OCI-LY7 (cell line): ENCODE measurements around the gene SLC4A1. TPM values are rescaled to one million over a fixed set of nuclear protein-coding genes. Genes with fewer than 3 reads are reported as not detected.

Experiments
- BruUV-seq: library from RNA; stranded (reverse); fragments of 400-500 nt; replicated peaks from 2 replicates; lab custom pipeline; 2021; lab: Mats Ljungman, UMichigan
- CTCF ChIA-PET: fragments of 300-600 bp; sonication (Branson Sonifier 250); formaldehyde crosslinking; loops from one replicate; lab custom pipeline; 2022; ENCODE audit warnings: antibody characterized with exemption; ENCODE audit not compliant: unreplicated experiment; lab: Charles Lee
- POLR2A ChIA-PET: fragments of 300-600 bp; sonication (Branson Sonifier 250); formaldehyde crosslinking; loops from one replicate; lab custom pipeline; 2022; ENCODE audit warnings: antibody characterized with exemption; lab: Charles Lee
- DNase-seq: peaks from one replicate; pipeline ENCODE4 v3.0.0-alpha.2; 2015; ENCODE audit warnings: low spot score
- H2AFZ ChIP-seq: fragments of 200-600 bp; sonication (generic), shearing (Covaris generic); 2 replicates; pipeline ENCODE4 v1.6.1; 2014; ENCODE audit warnings: mild to moderate bottlenecking, antibody characterized with exemption, low read length, moderate library complexity
- H3K27ac ChIP-seq: fragments of 200-600 bp; sonication (generic); 2 replicates; pipeline ENCODE4 v1.5.1; 2014; ENCODE audit warnings: mixed run types, low read depth, mild to moderate bottlenecking, moderate library complexity, low read length, inconsistent platforms; ENCODE audit not compliant: poor library complexity, severe bottlenecking
- H3K36me3 ChIP-seq: fragments of 200-600 bp; sonication (generic); 2 replicates; pipeline ENCODE4 v1.6.1; 2014; ENCODE audit warnings: mild to moderate bottlenecking, antibody characterized with exemption, low read length, moderate library complexity, mixed read lengths; ENCODE audit not compliant: insufficient read depth
- H3K4me1 ChIP-seq: fragments of 200-600 bp; sonication (generic); 2 replicates; pipeline ENCODE4 v1.5.1; 2014; ENCODE audit warnings: mild to moderate bottlenecking, low read length; ENCODE audit not compliant: insufficient read depth, poor library complexity, severe bottlenecking
- H3K4me2 ChIP-seq: fragments of 200-600 bp; sonication (generic); 2 replicates; pipeline ENCODE4 v1.6.1; 2014; ENCODE audit warnings: mild to moderate bottlenecking, low read length
- H3K4me3 ChIP-seq: fragments of 200-600 bp; sonication (generic); 2 replicates; pipeline ENCODE4 v1.5.1; 2014; ENCODE audit warnings: mild to moderate bottlenecking, low read depth, low read length; ENCODE audit not compliant: poor library complexity, severe bottlenecking
- H3K79me2 ChIP-seq: fragments of 200-600 bp; sonication (generic); 2 replicates; pipeline ENCODE4 v1.6.1; 2016; ENCODE audit warnings: low read depth, mild to moderate bottlenecking, low read length, moderate library complexity, mixed read lengths; ENCODE audit not compliant: insufficient read depth
- H3K9me2 ChIP-seq: fragments of 200-600 bp; sonication (generic); 2 replicates; pipeline ENCODE4 v1.6.1; 2016; ENCODE audit warnings: mild to moderate bottlenecking, low read length, mixed read lengths; ENCODE audit not compliant: insufficient read depth
- H3K9me3 ChIP-seq: fragments of 200-600 bp; sonication (generic); 2 replicates; pipeline ENCODE4 v1.6.1; 2014; ENCODE audit warnings: mild to moderate bottlenecking, mixed run types, low read length, mixed read lengths
- H4K20me1 ChIP-seq: fragments of 200-600 bp; sonication (generic); 2 replicates; pipeline ENCODE4 v1.6.1; 2014; ENCODE audit warnings: mild to moderate bottlenecking, antibody characterized with exemption, low read length, moderate library complexity, mixed read lengths; ENCODE audit not compliant: insufficient read depth
- CTCF ChIP-seq: fragments of 200-600 bp; sonication (generic); conservative IDR thresholded peaks from 2 replicates; pipeline ENCODE4 v1.5.1; 2014; ENCODE audit warnings: mild to moderate bottlenecking, antibody characterized with exemption, low read length, moderate library complexity, mixed read lengths
- EZH2phosphoT487 ChIP-seq: fragments of 200-600 bp; sonication (generic); IDR thresholded peaks from 2 replicates; pipeline ENCODE4 v1.6.1; 2018; ENCODE audit warnings: low read depth, borderline replicate concordance, mild to moderate bottlenecking, mixed run types, antibody characterized with exemption, low read length, moderate library complexity, mixed read lengths
- intact Hi-C: fragments of 100-400 bp; cut with micrococcal nuclease; formaldehyde crosslinking; loops from one replicate; pipeline ENCODE4 v1.10.0; 2022; ENCODE audit not compliant: unreplicated experiment
- total RNA-seq, 2 experiments: library from RNA; depleted of rRNA in 1 of 2; stranded (reverse); fragments of >200 nt in 1 of 2; shearing (Covaris generic) in 1 of 2; gene quantifications; 2 replicates each; pipeline ENCODE4 v1.2.3, GENCODE V29; 2014 to 2022

SLC4A1 gene
- total RNA-seq, 2 experiments from 2014 or later, result not detected

DNA sequence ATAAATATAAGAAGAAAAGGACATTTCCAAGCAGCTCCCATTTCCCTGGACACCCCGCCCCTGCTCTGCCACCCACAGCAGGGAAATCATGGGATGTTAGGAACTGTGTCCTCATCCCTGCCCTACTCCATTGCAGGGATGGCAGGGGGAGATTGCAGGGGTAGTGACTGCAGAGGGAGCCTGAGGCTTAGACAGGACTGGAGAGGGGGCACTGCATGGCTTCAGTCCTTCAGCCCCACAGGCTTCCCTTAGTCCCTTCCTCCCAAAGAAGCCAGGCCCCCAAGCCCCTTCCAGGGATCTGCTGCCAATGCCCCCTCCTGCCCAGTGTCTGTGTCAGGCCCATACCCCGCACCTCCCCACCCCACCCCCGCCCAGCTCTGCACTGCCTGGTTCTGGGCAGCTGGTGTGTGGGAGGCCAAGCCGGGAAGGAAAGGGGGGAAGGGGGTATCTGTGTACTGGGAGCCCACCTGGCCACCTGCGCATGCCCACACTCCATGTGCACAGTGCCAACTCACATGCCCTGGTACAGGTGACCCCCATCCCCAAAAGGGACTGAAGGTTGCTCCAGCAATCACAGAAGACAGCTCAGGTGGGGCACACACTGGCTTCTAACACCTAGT, 43.7 kb upstream of the SLC4A1 start:
- H3K4me3 ChIP-seq, result no peak overlapping the region
- H3K4me2 ChIP-seq, result no peak overlapping the region
- no TSS peak for BruUV-seq
- H3K79me2 ChIP-seq, result no peaks in the 10 kb centered on the region
- no peak for TF ChIP-seq CTCF
- TF ChIP-seq EZH2phosphoT487, result no peak
- H3K9me2 ChIP-seq, result no peaks in the 10 kb centered on the region
- no peak overlapping the region for H2AFZ ChIP-seq
- no peaks in the 10 kb centered on the region for H3K9me3 ChIP-seq
- POLR2A ChIA-PET, result no interaction called here
- peaks cover 19% of the 10 kb centered on the region for H3K4me1 ChIP-seq
- DNase-seq, result no peak
- intact Hi-C loops, result no loop called here
- no peaks in the 10 kb centered on the region for H3K36me3 ChIP-seq
- CTCF ChIA-PET, result no interaction called here
- no peak overlapping the region for H3K27ac ChIP-seq
- no peaks in the 10 kb centered on the region for H4K20me1 ChIP-seq

DNA sequence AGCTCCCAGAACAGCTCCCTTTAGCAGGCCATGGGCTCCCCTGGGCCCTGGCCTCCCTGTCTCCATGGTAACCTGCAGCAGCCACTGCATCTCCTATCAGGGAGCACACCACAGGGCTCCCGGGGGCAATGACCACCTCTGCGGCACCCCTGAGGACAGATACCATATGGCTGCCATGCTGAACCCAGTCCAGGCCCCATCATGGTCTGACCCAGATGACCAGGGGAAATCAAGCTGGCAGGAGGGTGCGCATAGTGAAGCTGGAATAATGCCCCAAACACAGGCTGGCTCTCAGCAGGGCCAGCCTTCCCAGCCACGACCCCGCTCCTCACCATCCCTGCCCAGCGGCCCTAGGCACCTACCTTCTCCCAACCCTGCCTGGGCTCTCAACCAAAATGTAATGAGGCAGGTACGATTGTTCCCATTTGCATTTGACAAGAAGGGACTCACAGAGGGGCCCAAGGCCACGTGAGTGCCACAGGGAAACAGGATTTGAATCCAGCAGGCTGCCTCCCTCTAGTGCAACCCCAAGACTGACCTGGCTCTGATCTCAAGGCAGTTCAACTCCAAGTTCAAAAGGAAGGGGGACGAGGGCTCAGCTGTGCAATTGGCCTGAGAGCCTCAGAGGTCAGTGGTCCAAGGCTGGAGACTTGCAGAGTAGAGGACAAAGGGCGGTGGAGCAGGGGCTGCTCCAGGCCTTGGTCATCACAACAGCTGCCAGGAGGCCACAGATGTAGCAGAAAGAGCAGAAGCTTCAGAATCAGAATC, 42.9 kb upstream of the SLC4A1 start:
- no peak overlapping the region for H3K4me3 ChIP-seq
- TF ChIP-seq EZH2phosphoT487 (no peak), CTCF (no peak)
- H3K36me3 ChIP-seq, result no peaks in the 10 kb centered on the region
- H2AFZ ChIP-seq, result no peak overlapping the region
- no peaks in the 10 kb centered on the region for H3K9me2 ChIP-seq
- no peak for DNase-seq
- no peak overlapping the region for H3K4me2 ChIP-seq
- CTCF ChIA-PET, result no interaction called here
- H4K20me1 ChIP-seq, result no peaks in the 10 kb centered on the region
- intact Hi-C loops, result no loop called here
- no peak overlapping the region for H3K27ac ChIP-seq
- H3K9me3 ChIP-seq, result no peaks in the 10 kb centered on the region
- H3K79me2 ChIP-seq, result no peaks in the 10 kb centered on the region
- POLR2A ChIA-PET, result interaction anchor here (0.6 kb wide), 1 partner anchor 222 kb away, joined by 3 read pairs; no protein-coding TSS in a partner anchor
- BruUV-seq, result no TSS peak
- H3K4me1 ChIP-seq, result peaks cover 19% of the 10 kb centered on the region

GRCh38 chr17:44310188-44310587, 42.3 kb upstream of the SLC4A1 start:
- H3K36me3 ChIP-seq, result no peaks in the 10 kb centered on the region
- CTCF ChIA-PET, result no interaction called here
- H3K27ac ChIP-seq, result no peak overlapping the region
- no peak overlapping the region for H3K4me2 ChIP-seq
- no TSS peak for BruUV-seq
- DNase-seq, result no peak
- peaks cover 19% of the 10 kb centered on the region for H3K4me1 ChIP-seq
- no peaks in the 10 kb centered on the region for H4K20me1 ChIP-seq
- TF ChIP-seq EZH2phosphoT487, result no peak
- no peak for TF ChIP-seq CTCF
- no peaks in the 10 kb centered on the region for H3K9me3 ChIP-seq
- intact Hi-C loops, result no loop called here
- no peak overlapping the region for H2AFZ ChIP-seq
- POLR2A ChIA-PET, result interaction anchor here (0.6 kb wide), 1 partner anchor 222 kb away, joined by 3 read pairs; no protein-coding TSS in a partner anchor
- H3K9me2 ChIP-seq, result no peaks in the 10 kb centered on the region
- H3K4me3 ChIP-seq, result no peak overlapping the region
- no peaks in the 10 kb centered on the region for H3K79me2 ChIP-seq
